22Rv1 (cell line): ENCODE results near the gene ZCCHC2.

Experiments
- ZFX ChIP-seq: fragments of 450-650 bp; IDR thresholded peaks from 2 replicates; pipeline ENCODE4 v1.6.1; 2017; ENCODE audit warnings: antibody characterized with exemption, borderline replicate concordance
- TF ChIP-seq, protein P1 (sequence below): fragments of 450-650 bp; IDR thresholded peaks from 2 replicates; pipeline ENCODE4 v1.5.1; 2017; ENCODE audit warnings: mild to moderate bottlenecking

DNA sequence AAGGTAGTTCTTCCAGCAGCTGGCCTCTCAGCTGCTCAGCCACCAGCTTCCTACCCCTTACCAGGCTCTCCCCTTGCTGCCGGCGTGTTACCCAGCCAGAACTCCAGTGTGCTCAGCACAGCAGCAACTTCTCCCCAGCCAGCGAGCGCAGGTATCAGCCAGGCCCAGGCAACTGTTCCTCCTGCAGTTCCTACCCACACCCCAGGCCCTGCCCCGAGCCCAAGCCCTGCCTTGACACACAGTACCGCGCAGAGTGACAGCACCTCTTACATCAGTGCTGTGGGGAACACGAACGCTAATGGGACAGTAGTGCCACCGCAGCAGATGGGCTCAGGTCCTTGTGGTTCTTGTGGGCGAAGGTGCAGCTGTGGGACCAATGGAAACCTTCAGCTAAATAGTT is 52.0 kb downstream of the ZCCHC2 start:
- TF ChIP-seq, protein P1, sequence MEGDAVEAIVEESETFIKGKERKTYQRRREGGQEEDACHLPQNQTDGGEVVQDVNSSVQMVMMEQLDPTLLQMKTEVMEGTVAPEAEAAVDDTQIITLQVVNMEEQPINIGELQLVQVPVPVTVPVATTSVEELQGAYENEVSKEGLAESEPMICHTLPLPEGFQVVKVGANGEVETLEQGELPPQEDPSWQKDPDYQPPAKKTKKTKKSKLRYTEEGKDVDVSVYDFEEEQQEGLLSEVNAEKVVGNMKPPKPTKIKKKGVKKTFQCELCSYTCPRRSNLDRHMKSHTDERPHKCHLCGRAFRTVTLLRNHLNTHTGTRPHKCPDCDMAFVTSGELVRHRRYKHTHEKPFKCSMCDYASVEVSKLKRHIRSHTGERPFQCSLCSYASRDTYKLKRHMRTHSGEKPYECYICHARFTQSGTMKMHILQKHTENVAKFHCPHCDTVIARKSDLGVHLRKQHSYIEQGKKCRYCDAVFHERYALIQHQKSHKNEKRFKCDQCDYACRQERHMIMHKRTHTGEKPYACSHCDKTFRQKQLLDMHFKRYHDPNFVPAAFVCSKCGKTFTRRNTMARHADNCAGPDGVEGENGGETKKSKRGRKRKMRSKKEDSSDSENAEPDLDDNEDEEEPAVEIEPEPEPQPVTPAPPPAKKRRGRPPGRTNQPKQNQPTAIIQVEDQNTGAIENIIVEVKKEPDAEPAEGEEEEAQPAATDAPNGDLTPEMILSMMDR, result no peak
- no peak for TF ChIP-seq ZFX
